HTR-8/SVneo (cell line): ENCODE data around the gene ANKH.
"Not testable (repeated sequence)": the region's sequence is repeated elsewhere in the genome, so short reads cannot be mapped to it uniquely, and the experiment has no call there.

Experiments
- DNase-seq: peaks from one replicate; pipeline ENCODE4 v3.0.0; 2011; ENCODE audit warnings: low spot score, mixed read lengths; ENCODE audit not compliant: insufficient read length
- FAIRE-seq: peaks from 2 replicates; lab custom pipeline; 2011; peaks lifted over from hg19 to GRCh38; lab: Jason Lieb, UNC

The ANKH gene

DNA sequence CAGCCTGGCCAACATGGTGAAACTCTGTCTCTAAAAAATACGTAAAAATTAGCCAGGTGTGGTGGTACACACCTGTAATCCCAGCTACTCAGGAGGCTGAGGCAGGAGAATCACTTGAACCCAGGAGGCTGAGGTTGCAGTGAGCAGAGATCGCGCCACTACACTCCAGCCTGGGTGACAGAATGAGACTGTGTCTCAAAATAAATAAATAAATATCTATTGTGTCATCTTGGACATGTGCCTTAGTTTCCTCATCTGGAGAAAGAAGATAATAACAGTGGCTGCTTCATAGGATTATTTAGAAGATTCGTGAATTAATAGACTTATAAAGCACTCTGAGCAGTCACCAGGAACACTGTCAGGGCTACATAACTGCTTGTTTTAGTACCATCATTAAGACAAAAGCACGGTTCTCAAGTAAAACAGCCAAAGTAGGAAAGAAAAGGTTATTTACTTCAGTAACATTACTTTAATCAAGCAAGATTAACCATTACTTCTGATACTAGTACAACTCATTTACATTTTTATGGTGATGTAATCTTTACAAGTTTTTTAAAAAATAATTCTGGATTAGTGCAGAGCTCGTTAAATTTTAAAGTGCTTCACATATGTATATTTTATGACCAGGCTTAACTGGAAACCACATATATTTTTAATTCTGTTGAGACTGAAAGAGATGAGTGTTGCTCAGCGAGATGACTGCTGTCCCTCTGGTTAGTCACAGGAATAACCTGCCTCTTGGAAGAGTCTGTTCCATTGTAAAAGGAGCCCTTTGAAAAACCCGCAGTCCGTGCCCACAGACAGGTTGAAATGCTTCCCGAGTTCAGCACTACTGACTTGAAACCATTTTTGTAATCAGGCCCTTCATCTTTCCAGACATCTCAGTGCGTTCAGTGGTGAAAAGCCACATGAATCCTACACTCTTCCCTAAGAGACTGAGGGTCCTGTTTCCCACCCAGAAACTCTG lies 36.7 kb downstream of the ANKH start:
- no peak for FAIRE-seq

GRCh38 chr5:14834062-14834461 lies 37.5 kb downstream of the ANKH start:
- DNase-seq (no peak), FAIRE-seq (no peak)

More for the DNA sequence above, 36.7 kb downstream of the ANKH start:
- DNase-seq = no peak

DNA sequence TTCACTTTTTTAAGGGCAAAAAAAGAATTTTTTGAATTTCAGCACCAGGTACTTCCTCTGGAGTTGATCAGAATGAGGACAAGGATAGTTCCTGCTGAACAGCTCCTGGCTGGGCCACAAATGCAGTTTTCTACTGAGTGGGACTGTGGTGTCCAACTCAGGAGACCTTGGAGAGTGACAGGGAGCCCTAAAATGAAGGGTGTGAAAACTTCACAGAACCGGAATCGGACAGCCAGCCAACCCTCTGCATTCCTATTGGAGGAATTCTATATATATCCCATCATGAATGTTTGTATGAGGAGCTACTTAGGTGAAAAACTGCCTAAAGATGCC lies 40.6 kb downstream of the ANKH start:
- no peak for FAIRE-seq
- no peak for DNase-seq

DNA sequence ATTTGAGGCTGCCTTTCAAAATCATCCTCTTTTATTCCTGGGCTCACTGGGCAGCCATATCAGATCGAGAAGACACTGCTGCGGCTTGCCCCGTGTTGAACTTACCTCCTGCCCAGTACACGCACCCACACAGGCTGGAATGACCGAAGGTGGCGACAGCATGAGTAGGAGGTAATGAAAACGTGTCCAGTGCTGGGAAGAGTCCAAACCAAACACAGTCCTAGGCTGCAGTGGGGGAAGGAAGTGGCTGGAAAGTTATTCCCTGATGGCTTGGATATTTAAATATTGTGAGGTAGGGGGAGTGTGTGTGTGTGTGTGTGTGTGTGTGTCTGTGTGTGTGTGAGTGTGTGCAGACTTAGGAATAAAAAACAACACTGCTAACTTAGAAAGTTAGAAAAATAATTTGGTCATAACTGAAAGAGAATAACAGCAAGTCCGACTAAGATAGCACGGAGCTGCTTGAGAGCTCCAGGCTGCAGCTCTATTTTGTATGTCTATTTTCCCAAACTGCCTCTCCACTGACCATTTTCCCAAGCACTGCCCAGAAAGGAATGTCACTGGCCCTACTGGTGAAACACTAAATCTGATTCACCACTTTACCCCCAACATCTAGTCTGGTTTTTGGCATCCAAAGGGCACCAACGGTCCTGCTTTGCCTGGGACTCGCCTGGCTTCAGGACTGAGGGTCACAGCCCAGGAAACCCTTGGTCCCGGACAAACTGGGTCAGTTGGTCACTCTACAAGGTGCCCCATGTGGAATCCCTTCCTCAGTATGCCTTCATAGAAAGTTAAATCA lies 41.2 kb downstream of the ANKH start:
- DNase-seq (no peak), FAIRE-seq (peak; percentile 16)

DNA sequence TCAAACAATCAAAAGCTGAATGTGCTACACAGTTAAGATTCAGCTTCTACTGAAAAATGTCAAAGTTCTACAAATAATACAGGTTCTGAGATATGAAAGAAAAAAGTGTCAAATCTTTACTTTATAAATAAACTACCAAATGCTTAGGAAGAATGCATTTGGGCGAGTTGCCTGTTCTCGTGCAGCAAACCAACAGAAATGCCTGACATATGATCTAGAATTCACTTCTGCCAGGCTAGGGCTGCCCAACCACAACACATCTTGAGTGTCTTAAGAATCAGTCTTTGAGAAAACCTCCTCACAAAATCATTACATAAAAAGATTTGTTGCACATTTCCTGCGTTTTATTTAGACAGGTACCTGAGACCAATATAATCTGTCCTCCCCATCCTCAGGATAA lies 42.2 kb downstream of the ANKH start:
- no peak for FAIRE-seq
- no peak for DNase-seq

DNA sequence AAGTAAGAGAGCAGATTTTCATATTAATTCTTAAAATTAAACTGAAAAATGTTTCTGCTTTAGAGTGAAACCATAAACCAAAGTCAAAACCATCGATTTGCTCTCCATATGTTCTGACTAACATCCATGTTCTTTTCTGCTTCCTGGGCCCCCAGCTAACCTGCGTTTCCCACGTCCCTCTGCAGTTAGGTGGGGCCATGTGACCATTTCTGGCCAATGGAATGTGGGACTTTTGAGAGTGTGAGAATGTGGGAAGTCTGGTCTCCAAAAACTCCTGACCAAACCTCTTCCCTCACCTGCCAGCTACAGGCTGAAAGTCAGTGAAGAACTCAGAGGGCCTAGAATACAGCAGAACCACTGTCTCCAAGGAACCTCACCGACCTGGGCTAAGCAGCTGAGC lies 44.9 kb downstream of the ANKH start:
- no peak for DNase-seq
- no peak for FAIRE-seq

- DNase-seq (no peak), FAIRE-seq (no peak)
These were observed 45.6 kb downstream of the ANKH start for GRCh38 chr5:14825977-14826376.

DNA sequence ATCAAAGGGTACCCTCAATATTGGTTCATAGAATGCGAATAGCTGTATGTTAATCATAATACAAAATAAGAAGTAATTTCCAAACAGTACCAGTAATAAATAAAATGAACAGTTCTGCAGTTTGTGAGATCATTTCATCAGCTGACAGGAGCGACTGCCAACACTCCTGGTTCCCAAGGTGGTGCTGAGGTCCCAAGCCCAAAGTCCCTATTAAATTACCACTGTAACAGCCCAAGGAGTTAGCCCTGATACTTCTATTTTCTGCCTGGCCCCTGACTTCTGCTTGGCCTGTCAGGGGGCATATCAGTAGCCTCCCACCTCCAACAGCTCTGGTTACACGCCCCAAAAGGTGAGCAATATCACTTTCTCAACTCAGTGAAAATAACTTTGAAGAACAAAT lies 47.1 kb downstream of the ANKH start:
- FAIRE-seq (no peak), DNase-seq (no peak)

- DNase-seq (no peak), FAIRE-seq (no peak)
These were observed 50.3 kb downstream of the ANKH start for GRCh38 chr5:14821100-14821845.

DNA sequence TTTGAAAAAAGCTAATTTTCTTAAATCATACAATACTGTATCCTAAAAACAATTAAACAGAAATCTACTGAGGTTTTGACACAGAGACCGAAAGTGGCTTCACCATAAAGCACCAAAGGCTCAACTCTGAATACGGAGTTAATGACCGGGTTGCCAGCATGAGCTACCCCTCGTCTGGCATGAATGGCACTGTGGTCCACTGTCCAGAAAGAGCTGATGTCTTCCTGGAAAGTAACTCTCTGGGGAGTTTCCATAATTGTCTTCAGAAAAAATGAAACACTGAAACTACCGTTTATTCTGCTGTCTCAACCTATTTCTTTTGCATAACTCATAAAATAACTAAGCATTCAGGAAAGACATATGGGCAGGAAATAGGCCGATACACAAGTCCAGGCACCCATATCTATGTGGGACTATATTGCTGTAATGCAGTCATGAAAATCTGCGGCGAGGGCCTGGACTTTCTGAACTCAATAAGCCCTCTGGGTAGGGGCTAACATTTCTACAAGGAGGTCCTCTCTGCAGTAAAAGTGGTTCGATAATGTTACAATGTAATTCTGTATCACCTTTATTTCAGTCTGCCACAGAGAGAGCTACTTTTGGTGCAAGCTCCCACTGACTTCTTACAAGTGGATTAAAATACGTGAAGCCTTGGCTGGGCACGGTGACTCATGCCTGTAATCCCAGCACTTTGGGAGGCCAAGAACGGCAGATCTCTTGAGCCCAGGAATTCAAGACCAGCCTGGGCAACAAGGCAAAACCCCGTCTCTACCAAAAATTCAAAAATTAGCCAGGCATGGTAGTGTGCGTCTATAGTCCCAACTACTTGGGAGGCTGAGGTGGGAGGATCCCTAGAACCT lies 52.4 kb downstream of the ANKH start:
- DNase-seq (no peak), FAIRE-seq (no peak)

DNA sequence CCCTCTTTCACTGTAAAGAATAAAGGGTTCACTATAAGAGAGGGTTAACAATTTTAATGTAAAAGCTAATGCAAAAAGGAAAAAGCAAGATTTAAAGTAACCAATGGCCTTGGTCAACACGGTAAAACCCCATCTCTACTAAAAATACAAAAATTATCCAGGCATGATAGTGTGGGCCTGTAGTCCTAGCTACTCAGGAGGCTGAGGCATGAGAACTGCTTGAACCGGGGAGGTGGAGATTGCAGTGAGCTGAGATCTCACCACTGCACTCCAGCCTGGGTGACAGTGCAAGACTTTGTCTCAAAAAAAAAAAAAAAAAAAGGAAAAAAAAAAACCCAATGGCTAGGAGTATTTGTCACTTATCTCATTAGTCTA lies 53.8 kb downstream of the ANKH start:
- DNase-seq, FAIRE-seq: not testable (repeated sequence)

DNA sequence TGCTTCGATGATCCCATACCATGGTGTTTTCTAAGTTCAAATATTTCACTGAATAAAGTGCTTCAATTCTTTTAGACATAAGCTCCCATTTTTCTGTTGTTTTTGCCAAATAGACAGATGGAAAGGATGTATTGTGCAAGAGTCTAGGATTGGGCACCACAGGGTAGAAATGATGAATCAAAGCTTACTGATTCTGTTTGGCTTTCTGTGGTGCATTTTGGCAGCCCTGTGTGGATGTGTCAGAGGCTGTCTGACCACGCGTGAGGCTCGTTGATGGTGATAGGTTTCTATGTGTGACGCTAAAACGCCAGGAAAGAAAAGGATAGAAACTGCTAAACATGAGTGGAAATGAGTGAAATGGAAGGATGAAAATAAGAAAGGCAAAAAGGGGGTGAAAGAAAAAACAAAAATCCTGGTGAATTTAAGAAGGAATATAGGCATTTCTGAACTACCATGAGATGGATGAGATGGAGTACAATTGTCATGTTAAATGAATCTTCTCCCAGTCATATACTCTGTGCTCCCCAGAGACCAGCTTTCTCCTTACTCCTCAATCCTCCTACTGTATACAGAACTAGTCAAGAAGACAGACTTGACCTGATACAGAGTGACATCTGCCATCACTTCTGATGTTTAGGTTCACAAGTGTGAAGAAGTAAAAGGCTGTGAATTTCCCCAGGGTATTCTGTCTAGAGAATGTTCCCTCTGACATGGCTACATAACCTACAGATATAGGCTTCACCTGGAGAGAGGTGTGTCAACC lies 54.4 kb downstream of the ANKH start:
- FAIRE-seq = no peak
- peak; percentile 40 for DNase-seq

DNA sequence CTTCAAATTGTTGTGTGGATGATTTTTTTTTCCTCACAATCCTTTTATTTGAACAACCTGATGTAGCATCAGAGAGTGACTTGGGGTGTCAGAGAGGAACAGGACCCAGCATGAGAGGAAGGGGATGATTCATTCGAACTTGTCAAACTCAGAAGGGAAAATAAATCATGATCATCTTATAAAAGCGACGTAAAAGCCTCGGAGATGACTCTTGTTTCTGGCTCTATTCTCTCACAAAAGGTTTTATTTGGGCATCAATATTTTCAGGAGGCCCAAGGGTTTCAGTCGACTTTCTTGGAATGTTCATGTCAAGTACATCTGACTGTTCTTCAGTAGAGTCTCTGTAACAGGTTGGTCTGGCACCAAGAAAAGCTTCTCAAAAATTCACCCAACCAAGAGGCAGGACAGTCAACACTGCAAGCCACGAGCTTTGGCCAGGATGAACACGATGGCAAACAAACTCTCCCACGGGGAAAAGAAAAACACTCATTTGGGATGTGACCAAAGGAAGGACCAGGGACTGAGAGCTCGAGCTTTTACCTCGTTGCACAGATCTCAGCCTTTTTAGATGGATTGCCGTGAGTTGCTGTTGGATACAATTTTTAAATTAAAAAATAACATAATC lies 55.1 kb downstream of the ANKH start:
- no peak for FAIRE-seq

GRCh38 chr5:14813747-14814146 lies 57.8 kb downstream of the ANKH start:
- no peak for FAIRE-seq
- no peak for DNase-seq

More for the DNA sequence above, 55.1 kb downstream of the ANKH start:
- peak; percentile 49 for DNase-seq

- FAIRE-seq (no peak), DNase-seq (no peak)
These were observed 59.4 kb downstream of the ANKH start for GRCh38 chr5:14812166-14812565.

- DNase-seq = no peak
- FAIRE-seq = no peak
These were observed 60.5 kb downstream of the ANKH start for GRCh38 chr5:14810928-14811572.

- FAIRE-seq (no peak), DNase-seq (no peak)
These were observed 61.3 kb downstream of the ANKH start for GRCh38 chr5:14810282-14810681.
